CD14-positive monocyte (primary cell): ENCODE results near the gene ELMO1. TPM values are rescaled to one million over a fixed set of nuclear protein-coding genes. Genes with fewer than 3 reads are reported as not detected.

ENCODE experiments used
- DNase-seq, 3 donors: peaks; one replicate each; pipeline ENCODE4 v3.0.0-alpha.2; 2011 to 2022
- H2AFZ ChIP-seq: 2 replicates; pipeline ENCODE4 v1.6.0; 2012; ENCODE audit warnings: mild to moderate bottlenecking, low read depth, low read length, inconsistent platforms; ENCODE audit not compliant: insufficient read depth, poor library complexity, severe bottlenecking
- H3K27ac ChIP-seq, 2 donors: 1 replicate in 1 of 2; 2 replicates in 1 of 2; pipeline ENCODE4 v1.5.1; 2012 to 2013; ENCODE audit warnings: low read length in 2 of 2, control low read depth in 1 of 2, inconsistent platforms in 1 of 2, low read depth in 1 of 2, mild to moderate bottlenecking in 1 of 2
- H3K27me3 ChIP-seq, 2 donors: one replicate each; pipeline versions ENCODE4 v1.6.0 to v1.6.1; 2011 to 2013; ENCODE audit warnings: low read length in 2 of 2; ENCODE audit not compliant: control insufficient read depth in 2 of 2, insufficient read depth in 2 of 2
- H3K36me3 ChIP-seq, 2 donors: replicated peaks in 1 of 2; 1 replicate in 1 of 2; 2 replicates in 1 of 2; pipeline versions ENCODE4 v1.5.1 to v1.6.1; 2012 to 2013; ENCODE audit warnings: low read length in 2 of 2, control low read depth in 1 of 2, inconsistent platforms in 1 of 2, mild to moderate bottlenecking in 1 of 2; ENCODE audit not compliant: insufficient read depth in 2 of 2, control insufficient read depth in 1 of 2
- H3K4me1 ChIP-seq, 2 donors: 1 replicate in 1 of 2; 2 replicates in 1 of 2; pipeline versions ENCODE4 v1.5.1 to v1.6.1; 2012 to 2013; ENCODE audit warnings: low read length in 2 of 2, control low read depth in 1 of 2, inconsistent platforms in 1 of 2, mild to moderate bottlenecking in 1 of 2, moderate library complexity in 1 of 2; ENCODE audit not compliant: insufficient read depth in 2 of 2, control insufficient read depth in 1 of 2
- H3K4me2 ChIP-seq: replicated peaks from 2 replicates; pipeline ENCODE3; 2012; ENCODE audit warnings: low read length, moderate library complexity, mild to moderate bottlenecking; ENCODE audit not compliant: poor library complexity, severe bottlenecking; ENCODE audit errors: extremely low read depth
- H3K4me3 ChIP-seq, 3 experiments: fragments of 200-600 bp in 1 of 3; sonication (generic) in 1 of 3; replicated peaks in 1 of 3; 1 replicate in 2 of 3; 2 replicates in 1 of 3; pipeline ENCODE4 v1.5.1; 2011 to 2013; ENCODE audit warnings: low read length in 3 of 3, mild to moderate bottlenecking in 3 of 3, control low read depth in 2 of 3, low read depth in 2 of 3, inconsistent platforms in 1 of 3, moderate library complexity in 1 of 3
- H3K79me2 ChIP-seq: 2 replicates; pipeline ENCODE4 v1.6.0; 2012; ENCODE audit warnings: mild to moderate bottlenecking, control low read depth, inconsistent platforms, low read length, moderate library complexity; ENCODE audit not compliant: insufficient read depth
- H3K9ac ChIP-seq: 2 replicates; pipeline ENCODE4 v1.6.0; 2017; ENCODE audit warnings: low read length, mild to moderate bottlenecking; ENCODE audit not compliant: insufficient read depth, poor library complexity, severe bottlenecking
- H3K9me3 ChIP-seq, 2 donors: replicated peaks in 1 of 2; 1 replicate in 1 of 2; 2 replicates in 1 of 2; pipeline versions ENCODE4 v1.5.1 to v1.6.1; 2012 to 2013; ENCODE audit warnings: low read length in 2 of 2, control low read depth in 1 of 2; ENCODE audit not compliant: control insufficient read depth in 1 of 2, insufficient read depth in 1 of 2
- H4K20me1 ChIP-seq: 2 replicates; pipeline ENCODE4 v1.6.0; 2012; ENCODE audit warnings: mild to moderate bottlenecking, low read length, control low read depth, moderate library complexity; ENCODE audit not compliant: insufficient read depth
- H3K27ac Mint-ChIP-seq, 7 donors: one replicate each; pipeline ENCODE4 v1.8.0; 2020; ENCODE audit warnings: mild to moderate bottlenecking in 7 of 7, mixed read lengths in 7 of 7, moderate library complexity in 6 of 7, inconsistent platforms in 2 of 7
- H3K27me3 Mint-ChIP-seq, 3 donors: one replicate each; pipeline ENCODE4 v1.8.0; 2021 to 2022; ENCODE audit warnings: low read depth in 3 of 3, mild to moderate bottlenecking in 3 of 3, mixed read lengths in 3 of 3, moderate library complexity in 3 of 3, inconsistent platforms in 1 of 3
- H3K36me3 Mint-ChIP-seq, 2 donors: one replicate each; pipeline ENCODE4 v1.8.0; 2020; ENCODE audit warnings: mixed read lengths in 2 of 2, inconsistent platforms in 1 of 2, mild to moderate bottlenecking in 1 of 2
- H3K4me1 Mint-ChIP-seq: one replicate; pipeline ENCODE4 v1.8.0; 2020; ENCODE audit warnings: mild to moderate bottlenecking, mixed read lengths
- H3K4me3 Mint-ChIP-seq, 2 donors: one replicate each; pipeline ENCODE4 v1.8.0; 2020; ENCODE audit warnings: mild to moderate bottlenecking in 2 of 2, mixed read lengths in 2 of 2, moderate library complexity in 1 of 2
- H3K9me3 Mint-ChIP-seq, 7 donors: one replicate each; pipeline ENCODE4 v1.8.0; 2020 to 2022; ENCODE audit warnings: mixed read lengths in 7 of 7, mild to moderate bottlenecking in 6 of 7, moderate library complexity in 6 of 7, inconsistent platforms in 2 of 7
- WGBS: methylation state at CpG from one replicate; pipeline ENCODE4 v1.1.5; 2013; ENCODE audit warnings: missing lambda C conversion rate; ENCODE audit not compliant: insufficient coverage; 5-methylcytosine and 5-hydroxymethylcytosine counted together
- intact Hi-C, 2 donors: fragments of 100-400 bp; cut with micrococcal nuclease; formaldehyde crosslinking; loops; one replicate each; pipeline versions ENCODE4 v1.15.0 to v1.15.1; 2023
- polyA plus RNA-seq, 3 donors: library from polyadenylated mRNA; depleted of rRNA in 1 of 3; unstranded in 2 of 3; stranded (reverse) in 1 of 3; fragments of 300-500 nt in 2 of 3; fragments of >200 nt in 1 of 3; fragmentation: Illumina TruSeq in 2 of 3; gene quantifications; 1 replicate in 2 of 3; 2 replicates in 1 of 3; pipeline ENCODE4 v1.2.3, GENCODE V29; 2012 to 2021
- TF ChIP-seq, protein P1 (sequence below): fragments of 200-600 bp; IDR thresholded peaks from one replicate; pipeline ENCODE4 v1.8.0; 2022; ENCODE audit warnings: antibody characterized with exemption, mild to moderate bottlenecking

Gene ELMO1
- polyA plus RNA-seq, 3 donors, result 46.6 to 50.2 (median 46.7) TPM

- TF ChIP-seq, protein P1, sequence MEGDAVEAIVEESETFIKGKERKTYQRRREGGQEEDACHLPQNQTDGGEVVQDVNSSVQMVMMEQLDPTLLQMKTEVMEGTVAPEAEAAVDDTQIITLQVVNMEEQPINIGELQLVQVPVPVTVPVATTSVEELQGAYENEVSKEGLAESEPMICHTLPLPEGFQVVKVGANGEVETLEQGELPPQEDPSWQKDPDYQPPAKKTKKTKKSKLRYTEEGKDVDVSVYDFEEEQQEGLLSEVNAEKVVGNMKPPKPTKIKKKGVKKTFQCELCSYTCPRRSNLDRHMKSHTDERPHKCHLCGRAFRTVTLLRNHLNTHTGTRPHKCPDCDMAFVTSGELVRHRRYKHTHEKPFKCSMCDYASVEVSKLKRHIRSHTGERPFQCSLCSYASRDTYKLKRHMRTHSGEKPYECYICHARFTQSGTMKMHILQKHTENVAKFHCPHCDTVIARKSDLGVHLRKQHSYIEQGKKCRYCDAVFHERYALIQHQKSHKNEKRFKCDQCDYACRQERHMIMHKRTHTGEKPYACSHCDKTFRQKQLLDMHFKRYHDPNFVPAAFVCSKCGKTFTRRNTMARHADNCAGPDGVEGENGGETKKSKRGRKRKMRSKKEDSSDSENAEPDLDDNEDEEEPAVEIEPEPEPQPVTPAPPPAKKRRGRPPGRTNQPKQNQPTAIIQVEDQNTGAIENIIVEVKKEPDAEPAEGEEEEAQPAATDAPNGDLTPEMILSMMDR, result no peak
- H3K4me1 Mint-ChIP-seq, result peaks cover 7% of the 10 kb centered on the region
- H2AFZ ChIP-seq, result no peak overlapping the region
- H3K27me3 ChIP-seq, result no peaks in the 10 kb centered on the region
- H3K36me3 ChIP-seq, result peaks cover 12 to 47% of the 10 kb centered on the region in 2 donors
- H3K4me1 ChIP-seq, result no peaks in the 10 kb centered on the region
- no peaks in the 10 kb centered on the region for H3K9me3 ChIP-seq
- DNase-seq, result no peak
- peak overlapping the region in 2 of 7 donors; percentile 3 to 62 for H3K27ac Mint-ChIP-seq
- H3K4me2 ChIP-seq, result no peak overlapping the region
- no peak overlapping the region for H3K9ac ChIP-seq
- H3K4me3 ChIP-seq, result no peak overlapping the region
- peaks cover 37 to 48% of the 10 kb centered on the region in 2 donors for H3K36me3 Mint-ChIP-seq
- no peak overlapping the region for H3K27ac ChIP-seq
- no peaks in the 10 kb centered on the region for H3K79me2 ChIP-seq
- H3K9me3 Mint-ChIP-seq, result no peaks in the 10 kb centered on the region
- H4K20me1 ChIP-seq, result peaks cover 48% of the 10 kb centered on the region
- no peak overlapping the region for H3K4me3 Mint-ChIP-seq
- 100% methylated on average over 1 of the region's 1 CpG for WGBS
- intact Hi-C loops, result no loop called here
- H3K27me3 Mint-ChIP-seq, result no peaks in the 10 kb centered on the region
Observed at GRCh38 chr7:37079420-37079819, 369.2 kb downstream of the ELMO1 start.

DNA sequence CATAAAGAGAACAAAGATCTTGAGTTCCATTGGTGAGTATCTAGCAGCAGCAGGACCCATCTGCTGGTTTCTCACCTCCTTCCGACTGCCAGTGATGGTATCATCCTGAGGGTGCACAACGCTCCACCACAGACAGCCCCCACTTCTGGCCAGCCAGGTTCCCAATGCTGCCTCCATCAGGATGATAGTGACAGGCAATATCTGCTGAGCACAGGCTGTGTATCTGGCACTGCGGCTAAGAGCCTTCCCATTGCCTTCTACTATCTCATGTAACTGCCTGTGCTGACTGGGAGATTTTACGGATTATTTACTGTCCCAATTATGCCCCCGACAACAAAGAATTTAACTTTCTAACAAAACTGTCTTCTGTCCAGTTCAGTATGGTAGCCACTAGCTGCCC lies 372.0 kb downstream of the ELMO1 start:
- no peaks in the 10 kb centered on the region for H3K4me1 ChIP-seq
- peaks cover 42% of the 10 kb centered on the region for H4K20me1 ChIP-seq
- WGBS, result 93% methylated on average over 4 of the region's 5 CpGs
- peaks cover 28 to 36% of the 10 kb centered on the region in 2 donors for H3K36me3 Mint-ChIP-seq
- H2AFZ ChIP-seq, result no peak overlapping the region
- DNase-seq, result no peak
- intact Hi-C loops, result no loop called here
- no peaks in the 10 kb centered on the region for H3K9me3 ChIP-seq
- TF ChIP-seq, protein P1, result no peak
- no peaks in the 10 kb centered on the region for H3K79me2 ChIP-seq
- peak overlapping the region in 2 of 7 donors; percentile 14 to 37 for H3K27ac Mint-ChIP-seq
- H3K9ac ChIP-seq, result no peak overlapping the region
- H3K4me3 Mint-ChIP-seq, result no peak overlapping the region
- H3K36me3 ChIP-seq, result peaks cover 12 to 24% of the 10 kb centered on the region in 2 donors
- no peak overlapping the region for H3K4me2 ChIP-seq
- peaks cover 4% of the 10 kb centered on the region for H3K4me1 Mint-ChIP-seq
- no peaks in the 10 kb centered on the region for H3K27me3 Mint-ChIP-seq
- H3K27ac ChIP-seq, result no peak overlapping the region
- no peak overlapping the region for H3K4me3 ChIP-seq
- no peaks in the 10 kb centered on the region for H3K9me3 Mint-ChIP-seq
- no peaks in the 10 kb centered on the region for H3K27me3 ChIP-seq
